Measurements from ENCODE around the gene KLHL1.

Gene KLHL1

DNA sequence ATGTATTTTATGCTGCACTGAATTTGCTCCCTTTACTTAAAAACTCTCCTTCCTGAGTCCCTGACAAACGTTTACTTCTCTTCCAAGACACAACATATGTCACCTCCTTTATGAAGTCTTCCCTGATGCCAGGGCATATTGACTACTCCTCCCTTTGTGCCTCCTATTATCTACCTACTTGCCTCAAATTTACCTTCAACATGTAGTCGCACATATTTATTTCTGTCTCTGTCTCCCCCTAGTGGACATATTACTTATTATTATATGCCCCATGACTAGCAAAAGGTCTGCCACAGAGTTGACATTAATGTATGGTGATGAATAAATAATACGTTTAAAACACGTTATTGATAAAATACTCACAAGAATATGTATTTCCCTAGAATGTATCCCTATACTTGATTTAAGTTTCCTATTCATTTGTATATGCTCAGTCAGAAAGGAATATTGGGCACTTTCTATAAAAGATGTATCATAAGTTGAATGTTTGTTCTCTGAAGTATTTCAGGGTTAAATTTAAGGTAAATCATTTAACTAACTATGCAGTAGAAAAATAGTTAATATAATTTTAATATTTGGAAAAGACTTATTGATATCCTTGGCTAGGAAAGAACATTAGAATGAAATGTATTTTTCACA, 250.9 kb downstream of the KLHL1 start:
- DNase-seq: no peak

DNA sequence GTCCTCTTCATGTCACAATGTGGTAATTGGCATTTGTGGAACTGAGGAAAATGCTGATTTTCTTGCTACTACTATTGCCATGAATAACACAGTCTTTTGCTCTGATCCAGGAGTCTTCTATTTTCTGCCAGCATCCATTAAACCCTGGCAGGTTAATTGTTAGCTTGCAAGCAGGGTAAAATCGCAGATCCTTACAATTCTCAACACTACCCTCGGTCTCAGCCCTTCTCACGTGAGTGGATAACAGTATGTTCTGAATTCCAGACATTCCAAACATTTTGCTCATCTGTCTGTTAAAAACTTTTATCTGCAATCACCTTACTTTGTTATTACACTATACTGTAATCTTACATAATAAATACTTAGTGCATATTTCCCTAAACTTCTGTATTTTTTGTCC, 251.9 kb downstream of the KLHL1 start:
- DNase-seq: no peak

DNA sequence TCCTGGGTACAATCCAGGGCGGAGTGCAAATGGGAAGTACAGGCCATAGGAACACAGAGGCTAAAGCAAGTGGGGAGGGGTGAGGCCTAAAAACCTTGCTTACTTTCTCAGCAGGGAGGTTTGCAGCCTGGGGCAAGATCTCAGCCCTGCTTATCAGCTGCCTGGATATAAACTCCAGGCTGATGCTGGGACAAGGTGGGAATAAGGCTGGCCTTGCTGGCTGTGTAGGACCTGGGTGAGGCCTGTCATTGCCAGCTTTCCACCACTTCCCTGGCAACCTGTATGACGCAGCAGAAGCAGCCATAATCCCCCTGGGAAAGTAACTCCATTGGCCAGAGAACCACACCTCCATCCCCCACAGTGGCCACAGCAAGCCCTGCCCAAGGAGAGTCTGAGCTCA, 279.7 kb downstream of the KLHL1 start:
- no peak for DNase-seq

DNA sequence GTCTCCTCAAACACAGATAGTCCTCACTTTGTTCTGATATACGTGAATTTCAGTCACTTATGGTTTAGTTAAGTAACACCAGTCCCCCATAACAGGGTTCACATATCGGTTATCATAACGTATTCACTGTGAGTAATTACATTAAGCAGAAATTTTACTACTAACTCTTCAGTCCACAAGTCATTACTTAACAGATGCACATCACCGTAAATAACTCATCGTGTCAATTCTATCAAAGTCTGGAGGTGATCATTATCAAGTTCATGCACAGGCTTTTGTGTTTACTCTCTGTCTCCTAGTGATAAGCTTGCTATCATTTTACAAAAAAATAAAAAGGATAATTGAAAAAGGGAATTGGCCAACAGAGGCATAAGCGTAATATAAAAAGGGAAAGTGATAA, 288.1 kb downstream of the KLHL1 start:
- no peak for DNase-seq

DNA sequence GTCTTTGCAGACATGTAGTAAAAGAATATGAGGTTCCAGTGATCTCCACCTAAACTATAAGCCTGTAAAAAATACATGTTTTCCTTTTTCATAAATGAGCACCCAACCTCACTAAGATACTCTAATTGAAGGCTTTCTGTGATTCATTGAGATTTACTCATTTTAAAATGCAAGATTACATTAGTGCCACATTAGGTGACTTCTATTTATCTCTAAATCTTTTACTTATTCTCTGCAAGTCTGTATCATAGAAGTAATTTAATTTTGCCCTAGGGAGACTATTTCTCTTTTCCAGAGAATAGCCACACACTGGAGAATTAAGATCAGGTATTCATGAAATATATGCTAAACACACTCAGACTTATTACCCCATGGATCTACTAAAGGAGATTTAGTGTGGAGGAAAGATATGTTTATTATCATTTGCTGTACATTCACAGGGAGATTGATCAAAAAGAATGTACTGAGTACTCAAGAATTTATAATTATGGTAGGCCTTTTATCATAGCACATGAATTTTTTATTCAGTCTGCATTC, 290.9 kb downstream of the KLHL1 start:
- no peak for DNase-seq

DNA sequence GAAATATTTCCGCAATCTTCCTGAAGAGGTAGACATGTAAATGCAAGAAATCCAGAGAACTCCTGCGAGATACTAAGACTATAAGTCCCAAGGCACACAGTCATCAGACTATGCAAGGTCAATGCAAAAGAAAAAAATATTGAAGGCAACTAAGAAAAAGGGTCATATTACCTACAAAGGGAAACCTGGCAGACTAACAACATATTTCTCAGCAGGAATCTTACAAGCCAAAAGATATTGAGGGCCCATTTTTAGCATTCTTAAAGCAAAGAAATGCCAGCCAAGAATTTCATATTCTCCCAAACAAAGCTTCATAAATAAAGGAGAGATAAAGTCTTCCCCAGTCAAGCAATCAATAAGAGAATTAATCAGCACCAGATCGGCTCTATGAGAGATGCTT, 299.1 kb downstream of the KLHL1 start:
- no peak for DNase-seq

DNA sequence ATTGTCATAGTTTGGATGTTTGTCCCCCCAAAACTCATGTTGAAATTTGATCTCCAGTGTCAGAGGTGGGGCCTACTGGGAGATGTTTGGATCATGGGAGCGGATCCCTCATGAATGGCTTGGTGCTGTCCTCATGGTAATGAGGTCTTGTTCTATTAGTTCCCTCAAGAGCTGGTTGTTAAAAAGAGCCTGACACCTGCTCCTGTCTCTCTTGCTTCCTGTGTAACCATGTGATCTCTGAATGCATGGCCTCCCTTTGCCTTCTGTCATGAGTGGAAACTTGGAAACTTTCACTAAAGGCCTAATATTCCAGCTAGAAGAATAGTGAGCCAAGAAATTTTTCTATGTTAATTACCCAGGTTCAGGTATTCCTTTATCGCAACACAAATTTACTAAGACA, 312.0 kb downstream of the KLHL1 start:
- DNase-seq: no peak

DNA sequence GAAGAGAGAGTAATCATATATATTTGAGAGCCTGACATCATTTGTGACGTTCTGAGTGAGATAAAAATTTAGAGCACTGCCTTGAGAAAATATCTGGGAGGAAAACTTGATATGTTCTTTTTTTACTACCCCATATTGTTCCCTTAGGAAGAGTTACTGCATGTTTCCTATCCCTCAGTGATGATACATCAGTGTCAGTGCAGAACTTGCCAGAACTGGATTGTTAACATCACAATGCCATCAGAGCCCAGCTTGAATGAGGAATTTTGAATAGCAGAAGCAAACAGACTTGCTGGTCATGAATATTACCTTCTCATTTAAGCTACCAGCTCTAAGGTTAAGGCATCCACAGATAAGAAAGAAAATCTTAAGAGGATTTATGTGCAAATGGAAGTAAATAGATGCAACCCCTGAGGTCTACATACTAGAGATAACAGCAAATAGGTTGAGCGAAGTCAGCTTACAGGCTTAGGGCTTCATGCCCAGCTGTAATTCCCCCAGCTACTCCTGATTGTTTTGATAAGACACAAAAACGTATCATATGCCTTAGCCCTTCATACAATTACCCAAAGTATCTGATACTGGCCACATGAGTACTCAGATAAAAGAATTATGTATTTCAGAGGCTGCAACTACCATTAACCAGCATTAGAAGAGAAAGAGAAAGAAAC, 314.3 kb downstream of the KLHL1 start:
- DNase-seq: no peak

DNA sequence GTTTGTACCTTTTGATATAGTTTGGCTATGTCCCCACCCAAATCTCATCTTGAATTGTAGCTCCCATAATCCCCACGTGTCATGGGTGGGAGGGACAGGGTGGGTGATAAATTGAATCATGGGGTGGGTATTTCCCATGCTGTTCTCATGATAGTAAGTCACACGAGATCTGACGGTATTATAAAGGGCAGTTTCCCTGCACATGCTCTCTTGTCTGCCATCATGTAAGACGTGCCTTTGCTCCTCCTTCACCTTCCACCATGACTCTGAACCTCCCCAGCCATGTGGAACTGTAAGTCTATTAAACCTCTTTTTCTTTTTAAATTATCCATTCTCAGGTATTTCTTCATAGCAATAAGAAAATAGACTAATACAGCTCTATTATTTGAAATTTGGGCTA, 331.3 kb downstream of the KLHL1 start:
- no peak for DNase-seq

DNA sequence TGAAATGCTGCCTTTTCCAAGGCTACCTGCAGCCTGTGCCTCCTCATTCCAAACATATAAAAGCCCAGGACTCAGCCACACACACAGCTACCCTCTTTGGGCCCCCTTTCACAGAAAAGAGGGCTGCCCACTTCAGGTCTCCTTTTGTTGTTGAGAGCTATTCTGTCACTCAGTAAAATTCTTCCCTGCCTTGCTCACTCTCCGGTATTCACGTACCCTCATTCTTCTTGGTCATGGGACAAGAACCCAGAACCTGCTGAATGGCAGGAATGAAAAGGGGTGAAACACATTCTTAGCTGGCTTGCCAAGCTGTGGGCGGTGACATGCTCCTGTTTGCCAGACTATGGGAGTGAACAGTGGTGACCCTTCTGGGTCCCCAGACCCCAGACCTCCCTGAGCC, 338.6 kb downstream of the KLHL1 start:
- no peak for DNase-seq

DNA sequence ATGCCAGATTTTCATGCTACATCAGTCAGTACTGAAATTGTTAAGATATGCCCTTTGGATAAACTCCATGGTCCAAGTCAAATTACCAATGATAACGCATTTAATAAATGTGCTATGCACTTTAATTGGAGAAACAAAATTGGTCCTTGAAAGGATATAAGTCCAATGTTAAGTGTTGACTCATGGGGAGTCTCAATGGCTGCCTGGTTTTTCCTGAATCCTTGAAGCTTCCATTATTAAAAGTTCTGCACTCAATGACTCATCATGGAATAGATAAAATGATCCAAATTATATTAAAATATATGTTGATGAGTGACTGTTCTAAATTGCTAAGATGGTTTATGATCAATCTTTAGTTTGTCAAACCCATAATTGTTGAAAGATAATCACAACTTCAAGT, 346.7 kb downstream of the KLHL1 start:
- no peak for DNase-seq

DNA sequence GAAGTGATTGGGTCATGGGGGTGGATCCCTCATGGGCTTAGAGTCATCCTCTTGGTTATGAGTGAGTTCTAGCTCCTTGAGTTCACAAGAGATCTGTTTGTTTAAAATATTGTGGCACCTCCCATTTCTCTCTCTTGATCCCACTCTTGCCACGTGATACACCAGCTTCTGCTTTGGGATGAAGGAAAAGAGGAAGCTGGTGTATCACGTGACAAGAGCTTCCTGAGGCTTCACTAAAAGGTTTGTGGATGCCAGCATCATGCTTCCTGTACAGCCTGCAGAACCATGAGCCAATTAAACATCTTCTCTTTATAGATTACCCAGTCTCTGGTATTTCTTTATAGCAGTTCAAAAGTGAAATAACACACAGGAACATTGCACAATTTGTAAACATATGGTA, 353.2 kb downstream of the KLHL1 start:
- no peak for DNase-seq

DNA sequence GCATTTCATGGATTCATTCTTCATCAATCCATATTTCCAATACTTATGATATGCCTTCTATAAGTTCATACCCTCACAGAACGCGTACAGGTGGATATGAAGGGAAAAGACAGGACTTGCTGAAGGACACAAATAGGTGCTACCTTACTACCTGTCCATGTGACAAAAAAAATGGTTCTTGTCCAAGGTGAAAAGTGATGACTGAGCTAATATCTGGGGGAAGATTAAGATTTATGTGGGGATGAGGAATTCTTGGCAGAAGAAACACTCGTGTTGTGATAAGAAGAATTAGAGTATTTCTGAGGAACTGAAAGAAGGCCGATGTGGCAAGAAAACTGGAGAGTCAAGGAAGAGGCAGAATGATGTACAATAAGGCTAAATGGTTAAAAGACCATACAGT, 357.0 kb downstream of the KLHL1 start:
- DNase-seq: no peak

DNA sequence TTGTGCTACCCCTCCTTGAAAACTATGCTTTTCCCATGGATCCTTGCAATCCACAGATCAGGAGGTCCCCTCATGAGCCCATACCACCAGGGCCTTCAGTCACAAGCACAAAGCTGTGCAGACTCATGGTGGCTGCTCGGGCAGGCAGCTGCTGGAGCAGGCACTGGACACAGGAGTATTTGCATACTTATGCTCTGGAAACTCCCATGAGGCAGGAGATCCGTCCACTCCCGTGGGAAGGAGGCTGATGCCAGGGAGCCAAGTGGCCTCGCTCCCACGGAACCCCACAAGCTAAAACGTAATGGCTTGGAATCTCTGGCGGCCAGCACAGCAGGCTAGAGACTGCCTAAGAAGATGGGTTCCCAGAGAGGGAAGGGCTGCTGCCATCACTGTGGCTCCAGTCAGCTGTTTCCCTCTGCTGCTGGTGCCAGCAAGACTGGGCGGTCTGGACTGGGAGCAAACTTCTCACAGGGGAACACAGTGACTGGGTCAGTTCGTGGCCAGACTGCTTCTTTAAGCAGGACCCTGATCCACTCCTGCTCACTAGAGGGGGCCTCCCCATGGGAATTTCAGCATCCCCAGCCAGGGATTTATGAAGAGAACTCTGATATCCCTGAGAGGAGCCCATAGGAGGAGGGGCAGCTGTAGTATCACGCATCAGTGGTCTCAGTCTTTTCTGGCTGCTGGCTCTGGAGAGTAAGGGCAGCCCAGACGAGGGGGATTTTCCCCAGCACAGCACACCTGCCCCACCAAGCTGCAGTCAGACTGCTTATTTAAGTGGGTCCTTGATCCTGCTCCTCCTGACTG, 370.9 kb downstream of the KLHL1 start:
- DNase-seq: peak; percentile 12

DNA sequence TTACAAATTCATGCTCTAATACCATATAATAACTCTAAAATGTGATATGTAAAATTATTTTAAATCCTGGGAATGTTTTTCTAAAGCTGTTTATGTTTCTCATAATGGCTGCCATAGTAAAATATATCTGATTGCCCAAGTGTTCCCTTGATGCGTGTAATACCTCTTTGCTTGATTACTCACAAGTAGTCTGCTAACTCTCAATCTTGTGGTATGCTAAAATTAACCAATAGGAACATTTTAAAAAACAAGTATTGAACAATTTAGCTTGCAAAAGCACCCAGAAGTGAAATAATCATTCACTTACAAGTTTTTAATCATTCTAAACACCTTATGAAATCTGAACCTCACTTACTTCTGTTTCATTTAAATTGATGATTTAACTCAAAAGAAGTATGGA, 386.6 kb downstream of the KLHL1 start:
- DNase-seq: no peak

DNA sequence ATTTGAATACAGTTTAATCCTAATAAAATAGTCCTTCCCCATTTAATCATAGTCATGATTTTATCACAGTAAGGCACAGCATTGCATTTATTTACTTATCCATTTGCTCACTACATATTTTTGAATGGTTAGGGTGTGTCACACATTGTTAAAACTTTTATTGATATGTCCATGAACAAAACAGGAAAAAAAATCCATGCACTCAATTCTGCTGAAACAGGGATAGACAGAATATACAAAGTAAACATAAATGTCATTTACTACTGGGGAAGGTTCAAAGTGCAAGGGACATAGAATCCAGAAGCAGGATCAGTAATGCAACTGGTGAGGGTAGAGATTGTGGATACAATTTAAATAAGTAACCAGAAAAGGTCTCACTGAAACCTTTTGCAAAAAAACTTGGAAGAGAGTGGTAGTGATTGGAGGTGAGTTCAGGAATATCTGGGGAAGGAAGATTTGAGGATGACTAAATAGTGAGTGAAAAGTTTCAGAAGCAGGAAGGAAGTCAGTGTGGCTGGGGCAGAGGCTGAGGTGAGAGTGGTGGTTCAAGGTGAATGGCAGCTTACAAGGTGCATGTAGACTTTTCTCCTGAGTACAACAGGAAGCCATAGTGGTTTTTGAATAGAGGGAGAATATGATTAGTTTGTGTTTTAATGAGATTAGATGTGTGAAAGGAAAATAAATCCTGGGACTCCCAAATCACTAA, 387.8 kb downstream of the KLHL1 start:
- no peak for DNase-seq

DNA sequence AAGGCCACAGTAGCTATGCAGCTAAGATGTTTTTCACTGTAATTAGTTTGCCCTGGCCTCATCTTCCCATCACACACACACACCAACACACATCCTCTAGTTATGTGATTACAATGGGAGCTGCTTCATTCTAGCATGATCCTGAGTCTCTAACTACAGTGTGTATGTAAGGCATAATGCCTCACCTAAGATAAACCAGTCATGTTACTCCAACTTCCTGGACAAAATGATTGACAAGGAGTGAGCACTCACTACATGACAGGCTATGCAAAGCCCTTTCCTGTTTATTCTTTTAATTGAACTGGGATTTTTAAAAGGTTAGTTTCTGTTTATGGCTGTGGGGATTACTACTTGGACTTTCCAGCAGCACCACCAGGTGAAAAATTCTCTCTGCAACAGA, 401.4 kb downstream of the KLHL1 start:
- DNase-seq: no peak

DNA sequence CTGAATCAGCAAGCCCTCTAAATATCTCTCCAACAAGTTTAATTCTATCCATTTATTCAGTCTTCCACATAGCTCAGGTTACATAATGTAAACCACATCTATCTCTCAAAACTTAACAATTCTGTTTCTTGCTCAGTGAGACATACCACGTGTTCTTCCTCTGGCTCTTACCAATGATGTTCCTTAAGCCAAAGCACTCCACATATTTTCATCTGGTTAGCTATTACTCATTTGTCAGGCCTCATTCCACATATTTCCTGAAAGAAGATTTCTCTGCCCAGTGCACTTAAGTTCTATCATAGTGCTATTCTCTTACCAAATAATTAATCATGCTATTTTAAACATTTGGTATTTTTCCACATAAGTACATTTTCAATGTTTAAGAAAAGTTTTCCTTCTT, 403.9 kb downstream of the KLHL1 start:
- no peak for DNase-seq

DNA sequence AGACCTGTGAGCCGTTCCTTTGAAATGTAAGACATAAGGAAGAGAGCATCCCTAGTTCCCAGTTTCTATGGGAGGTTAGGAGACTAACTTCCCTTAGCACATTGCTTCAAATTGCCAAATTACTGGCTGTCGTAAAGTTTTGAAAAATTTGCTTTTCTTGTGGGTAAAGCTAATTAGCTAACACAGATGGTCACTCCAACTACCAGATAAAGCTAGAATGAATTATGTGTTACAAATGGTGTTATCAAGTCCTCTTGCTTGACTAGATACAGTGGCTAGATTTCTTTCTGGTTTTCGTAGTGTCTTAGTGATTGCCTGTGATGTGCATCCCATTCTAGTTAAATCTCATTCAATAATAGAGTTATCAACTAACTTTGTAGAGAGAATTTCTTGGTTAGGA, 417.3 kb downstream of the KLHL1 start:
- DNase-seq: no peak

DNA sequence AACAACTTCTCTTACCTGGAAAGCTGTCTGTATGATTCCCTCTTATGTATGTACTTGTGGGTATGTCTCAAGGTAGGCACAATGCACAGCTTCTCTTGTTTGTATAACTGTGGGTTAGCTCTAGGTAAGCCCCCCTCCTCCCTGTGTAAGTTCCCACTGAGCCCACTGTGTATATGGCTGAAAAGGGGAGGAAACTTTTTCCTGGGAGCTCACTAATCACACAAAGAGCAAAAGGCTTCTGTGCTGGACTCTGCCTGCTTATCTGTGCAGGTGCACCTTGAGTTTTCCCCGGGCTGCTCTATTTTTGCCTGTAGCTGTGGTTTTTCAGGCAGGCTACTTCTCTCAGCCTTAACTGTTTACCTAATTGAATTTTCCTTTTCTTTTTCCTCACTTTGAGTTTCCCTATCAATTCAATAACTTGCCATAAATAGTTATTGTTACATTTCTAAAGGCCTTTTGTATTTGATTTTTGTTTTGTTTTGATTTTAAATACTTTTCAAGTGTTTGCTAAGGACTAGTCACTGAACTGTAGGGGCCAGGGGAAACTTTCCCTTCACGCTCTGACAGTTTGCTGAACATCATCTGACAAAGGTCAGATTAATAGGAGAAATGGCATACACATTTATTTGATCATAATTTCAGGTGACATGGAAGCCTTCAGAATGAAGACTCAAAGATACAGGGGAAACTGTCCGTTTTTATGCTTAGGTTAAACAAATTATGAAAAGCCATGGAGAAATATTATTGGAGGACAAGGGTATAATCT, 424.1 kb downstream of the KLHL1 start:
- DNase-seq: no peak

DNA sequence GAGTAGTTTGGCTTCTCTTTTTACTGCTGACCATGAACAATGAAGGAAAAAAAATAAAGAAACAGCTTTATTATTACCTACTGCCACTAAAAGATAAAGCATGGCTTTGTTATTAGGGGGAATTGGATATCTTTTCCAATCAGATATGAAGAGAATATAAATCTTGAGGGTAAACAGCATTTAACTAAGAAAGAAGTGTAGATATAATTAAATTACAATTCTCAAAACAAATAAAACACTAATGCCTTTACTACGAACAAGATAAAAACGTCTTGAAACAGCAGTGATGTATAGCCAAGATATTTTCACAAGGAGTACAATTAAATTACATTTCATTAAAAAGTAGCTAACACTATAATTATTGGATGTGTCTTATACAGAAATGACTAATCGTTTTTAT, 426.5 kb downstream of the KLHL1 start:
- no peak for DNase-seq

DNA sequence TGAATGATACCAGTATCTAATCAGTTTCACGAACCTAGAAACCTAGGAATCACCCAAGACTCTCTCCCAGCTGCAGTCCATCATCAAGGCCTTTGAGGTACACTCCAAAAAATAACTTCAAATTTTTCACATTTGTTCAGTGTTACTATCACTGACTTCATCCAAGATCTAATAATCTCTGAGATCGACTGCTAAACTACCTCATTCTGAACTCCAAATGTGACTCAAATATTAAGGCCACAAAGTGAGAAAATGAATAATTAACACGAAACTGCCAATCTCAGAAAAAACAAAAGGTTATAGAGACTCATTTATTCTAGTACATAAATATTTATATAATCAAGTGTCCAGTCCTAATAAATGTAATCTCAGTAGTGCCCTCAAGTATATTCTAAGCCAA, 430.9 kb downstream of the KLHL1 start:
- no peak for DNase-seq

DNA sequence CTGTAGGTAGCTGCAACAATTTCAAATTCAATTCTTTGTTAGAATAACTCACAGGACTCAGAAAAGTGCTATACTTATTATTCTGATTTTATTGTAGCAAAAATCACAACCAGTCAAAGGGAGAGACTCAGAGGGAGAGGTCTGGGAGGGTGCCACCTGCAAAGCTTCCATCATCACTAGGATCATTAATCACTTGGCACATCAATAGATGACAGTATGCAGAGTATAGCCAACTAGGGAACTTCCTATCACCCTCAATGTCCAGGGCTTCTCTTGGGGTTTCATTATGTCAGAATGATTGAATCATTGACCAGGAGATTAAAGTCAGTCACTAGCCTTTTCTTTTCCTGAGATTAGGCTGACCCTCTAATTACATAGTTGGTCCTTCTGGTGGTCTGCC, 432.0 kb downstream of the KLHL1 start:
- no peak for DNase-seq
